Naive thymus-derived CD8-positive, alpha-beta T cell (primary cell): ENCODE measurements around the gene REEP6. TPM values are rescaled to one million over a fixed set of nuclear protein-coding genes. Genes with fewer than 3 reads are reported as not detected.
"Not testable (repeated sequence)": the region's sequence is repeated elsewhere in the genome, so short reads cannot be mapped to it uniquely, and the experiment has no call there.

Source experiments
- ATAC-seq, 2 donors: fragments of 150-1000 bp; cut with Tn5 transposase in 1 of 2; sonication (Bioruptor Pico), chemical (Tn5 transposase) in 1 of 2; 1 replicate in 1 of 2; 2 replicates in 1 of 2; pipeline ENCODE4 v1.10.0; 2021; ENCODE audit warnings: mild to moderate bottlenecking in 2 of 2, moderate library complexity in 2 of 2
- POLR2A ChIA-PET: fragments of 350-600 bp; sonication (Branson Sonifier 250); formaldehyde crosslinking; loops from one replicate; lab custom pipeline; 2021; ENCODE audit warnings: antibody characterized with exemption; lab: Charles Lee
- DNase-seq, 10 donors: peaks; one replicate each; pipeline versions ENCODE4 v3.0.0 to v3.0.0-alpha.2; 2020 to 2022
- H3K27ac Mint-ChIP-seq, 10 donors: one replicate each; pipeline ENCODE4 v1.8.0; 2020 to 2022; ENCODE audit warnings: mild to moderate bottlenecking in 10 of 10, mixed read lengths in 10 of 10, moderate library complexity in 4 of 10, inconsistent platforms in 1 of 10
- H3K27me3 Mint-ChIP-seq, 5 donors: one replicate each; pipeline ENCODE4 v1.8.0; 2021 to 2022; ENCODE audit warnings: mixed read lengths in 5 of 5
- H3K36me3 Mint-ChIP-seq, 3 donors: one replicate each; pipeline ENCODE4 v1.8.0; 2020 to 2022; ENCODE audit warnings: mixed read lengths in 3 of 3, mild to moderate bottlenecking in 2 of 3, inconsistent platforms in 1 of 3
- H3K4me1 Mint-ChIP-seq, 4 donors: one replicate each; pipeline ENCODE4 v1.8.0; 2021 to 2022; ENCODE audit warnings: mixed read lengths in 4 of 4
- H3K4me3 Mint-ChIP-seq, 10 donors: one replicate each; pipeline ENCODE4 v1.8.0; 2020 to 2022; ENCODE audit warnings: mild to moderate bottlenecking in 10 of 10, mixed read lengths in 10 of 10, moderate library complexity in 6 of 10, inconsistent platforms in 1 of 10
- H3K9me3 Mint-ChIP-seq, 9 donors: one replicate each; pipeline ENCODE4 v1.8.0; 2020 to 2022; ENCODE audit warnings: mixed read lengths in 9 of 9, mild to moderate bottlenecking in 3 of 9, inconsistent platforms in 1 of 9, moderate library complexity in 1 of 9
- polyA plus RNA-seq, 3 donors: library from polyadenylated mRNA; unstranded; fragments of 300-500 nt; fragmentation: Illumina TruSeq; gene quantifications; one replicate each; pipeline ENCODE4 v1.2.3, GENCODE V29; 2021
- total RNA-seq, 8 experiments: library from RNA in 2 of 8; stranded (reverse) in 2 of 8; gene quantifications; one replicate each; pipeline ENCODE4 v1.2.3 and lab custom pipeline; 2021 to 2026

REEP6 gene
- total and polyA plus RNA-seq, 5 experiments from 2014 or later: 4.7 to 7.7 (median 4.9) TPM

DNA sequence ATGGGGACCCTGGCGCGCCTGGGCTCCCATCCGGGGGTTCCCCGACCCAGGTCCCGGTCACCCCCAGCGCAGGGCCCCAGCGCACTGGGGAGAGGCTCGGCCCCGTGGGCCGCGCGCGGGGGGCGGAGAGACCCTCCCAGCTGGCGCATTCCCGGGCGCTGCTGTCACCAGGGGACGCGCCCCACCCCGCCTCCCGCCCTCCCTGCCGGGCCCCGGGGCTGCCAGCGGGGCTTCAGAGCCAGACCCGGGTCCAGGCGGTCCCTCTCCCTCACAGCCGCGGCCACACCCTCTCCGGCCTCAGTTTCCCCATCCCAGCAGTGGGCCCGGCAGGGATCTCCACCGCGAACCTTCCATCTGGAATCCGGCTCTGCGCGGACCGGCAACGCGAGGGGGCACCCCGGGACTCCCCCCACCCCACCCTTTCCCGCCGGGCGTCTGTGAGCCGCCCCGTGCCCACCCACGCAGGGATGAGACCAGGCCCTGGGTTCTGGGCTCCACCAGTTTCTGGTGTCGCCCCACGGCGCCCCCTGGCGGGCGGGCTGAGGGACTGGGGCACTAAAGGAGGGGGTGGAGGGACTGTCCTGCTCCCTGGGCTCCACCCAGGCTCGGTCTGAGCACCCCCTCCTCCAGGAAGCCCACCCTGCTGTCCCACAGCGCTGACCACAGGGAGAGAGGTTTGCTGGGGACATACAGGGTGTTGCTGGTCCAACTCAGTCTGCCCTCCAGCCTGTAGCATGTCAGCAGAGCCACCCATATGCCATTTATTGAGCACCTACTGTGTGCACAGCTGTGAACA is 22.7 kb downstream of the REEP6 start:
- Mint-ChIP-seq H3K36me3 (no peaks in the 10 kb centered on the region), H3K4me1 (peaks cover 6 to 21% (median 12%) of the 10 kb centered on the region in 4 donors), H3K27ac (no peak overlapping the region), H3K4me3 (peak overlapping the region in 4 of 10 donors; percentile 36 to 53 (median 44)), H3K9me3 (no peaks in the 10 kb centered on the region), H3K27me3 (peaks cover 0 to 18% (median 3%) of the 10 kb centered on the region in 5 donors)
- DNase-seq (peak; percentile 43 to 76 (median 62)), ATAC-seq (peak; percentile 60 to 69)
- POLR2A ChIA-PET: interaction anchor here (0.5 kb wide), 1 partner anchor 72 kb away, joined by 3 read pairs; no protein-coding TSS in a partner anchor

- Mint-ChIP-seq H3K4me1 (peaks cover 6 to 18% (median 12%) of the 10 kb centered on the region in 4 donors), H3K4me3 (peak overlapping the region in 3 of 10 donors; percentile 36 to 53 (median 53)), H3K27me3 (peaks cover 0 to 18% (median 3%) of the 10 kb centered on the region in 5 donors), H3K27ac (no peak overlapping the region), H3K9me3 (no peaks in the 10 kb centered on the region), H3K36me3 (no peaks in the 10 kb centered on the region)
- no peak for ATAC-seq
- POLR2A ChIA-PET: no interaction called here
- no peak for DNase-seq
Measured at GRCh38 chr19:1514295-1514661, 23.3 kb downstream of the REEP6 start.

GRCh38 chr19:1514986-1515721 is 24.2 kb downstream of the REEP6 start:
- no peak overlapping the region for H3K4me3 Mint-ChIP-seq
- no peaks in the 10 kb centered on the region for H3K9me3 Mint-ChIP-seq
- peaks cover under 1 to 13% (median 7%) of the 10 kb centered on the region in 4 donors for H3K4me1 Mint-ChIP-seq
- no peak overlapping the region for H3K27ac Mint-ChIP-seq
- no peak for DNase-seq
- POLR2A ChIA-PET: interaction anchor here (0.7 kb wide), 1 partner anchor 24 kb away, joined by 4 read pairs; the partner anchor contains the start of gene REEP6
- H3K36me3 Mint-ChIP-seq: no peaks in the 10 kb centered on the region
- ATAC-seq: no peak
- peaks cover 0 to 17% (median 3%) of the 10 kb centered on the region in 5 donors for H3K27me3 Mint-ChIP-seq

DNA sequence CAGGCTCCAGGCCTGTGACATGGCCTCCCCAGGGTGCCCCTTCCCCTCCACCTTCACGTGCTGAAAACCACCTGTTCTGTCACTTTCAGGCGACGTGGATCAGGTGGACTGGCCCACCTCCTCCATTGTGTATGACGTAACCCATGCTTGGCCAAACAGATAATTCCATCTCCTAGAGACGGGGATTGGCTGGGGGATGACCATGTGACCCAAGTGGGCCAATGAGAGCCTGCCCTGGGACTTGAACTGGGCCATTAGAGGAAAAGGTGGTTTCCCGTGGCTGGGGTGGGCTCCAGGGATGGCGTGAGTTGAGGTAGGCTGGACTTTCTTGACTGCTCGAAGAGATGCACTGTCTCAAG is 25.4 kb downstream of the REEP6 start:
- Mint-ChIP-seq H3K27ac (no peak overlapping the region), H3K36me3 (no peaks in the 10 kb centered on the region), H3K27me3 (peaks cover 0 to 21% (median 3%) of the 10 kb centered on the region in 5 donors), H3K9me3 (no peaks in the 10 kb centered on the region), H3K4me3 (peak overlapping the region in 1 of 10 donors; percentile 45), H3K4me1 (peaks cover 0 to 7% (median 4%) of the 10 kb centered on the region in 4 donors)
- POLR2A ChIA-PET: no interaction called here
- no peak for DNase-seq
- no peak for ATAC-seq

- no peak for DNase-seq
- Mint-ChIP-seq H3K4me1 (peaks cover 0 to 2% (median 0%) of the 10 kb centered on the region in 4 donors), H3K27me3 (peaks cover 0 to 37% (median 10%) of the 10 kb centered on the region in 5 donors), H3K36me3 (no peaks in the 10 kb centered on the region), H3K27ac (no peak overlapping the region), H3K9me3 (no peaks in the 10 kb centered on the region), H3K4me3 (peak overlapping the region in 1 of 10 donors; percentile 41)
- POLR2A ChIA-PET: no interaction called here
- no peak for ATAC-seq
Measured at GRCh38 chr19:1518471-1518870, 27.5 kb downstream of the REEP6 start.

GRCh38 chr19:1519802-1520201 is 28.8 kb downstream of the REEP6 start:
- not testable (repeated sequence) for ATAC-seq

DNA sequence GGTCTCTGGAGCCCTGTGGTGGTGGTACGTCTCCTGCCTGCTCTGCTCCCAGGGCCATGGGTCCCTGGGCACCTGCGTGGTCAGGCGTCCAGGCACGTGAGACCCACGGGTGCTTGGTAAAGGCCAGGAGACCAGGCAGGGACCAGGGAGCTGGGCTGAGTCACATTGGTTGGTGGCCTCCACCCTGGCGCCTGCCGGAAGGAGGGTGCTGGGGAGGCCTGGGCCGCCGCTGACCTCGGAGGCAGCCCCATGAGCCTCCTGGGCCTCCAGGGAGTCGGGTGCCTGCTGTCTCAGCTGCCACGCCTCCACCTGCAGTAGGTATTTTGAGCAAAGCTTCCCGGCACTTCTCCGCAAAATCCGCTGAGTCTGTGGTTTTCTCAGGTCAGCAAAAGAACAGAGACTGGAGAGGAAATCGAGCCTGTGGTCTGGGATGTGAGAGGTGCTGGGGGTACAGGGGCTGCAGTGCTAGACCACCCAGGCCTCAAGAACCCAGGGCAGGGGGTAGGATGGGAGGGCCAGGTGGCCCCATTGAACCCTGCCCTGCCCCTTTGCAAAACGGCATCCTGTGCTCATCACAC is 29.3 kb downstream of the REEP6 start:
- peaks cover 6 to 11% (median 9%) of the 10 kb centered on the region in 4 donors for H3K4me1 Mint-ChIP-seq
- POLR2A ChIA-PET: no interaction called here

More at GRCh38 chr19:1519802-1520201, 28.8 kb downstream of the REEP6 start:
- H3K36me3 Mint-ChIP-seq, H3K27ac Mint-ChIP-seq, DNase-seq, H3K9me3 Mint-ChIP-seq, H3K4me1 Mint-ChIP-seq, H3K4me3 Mint-ChIP-seq, POLR2A ChIA-PET: not testable (repeated sequence)
- H3K27me3 Mint-ChIP-seq: peaks cover 5 to 42% (median 16%) of the 10 kb centered on the region in 5 donors

DNA sequence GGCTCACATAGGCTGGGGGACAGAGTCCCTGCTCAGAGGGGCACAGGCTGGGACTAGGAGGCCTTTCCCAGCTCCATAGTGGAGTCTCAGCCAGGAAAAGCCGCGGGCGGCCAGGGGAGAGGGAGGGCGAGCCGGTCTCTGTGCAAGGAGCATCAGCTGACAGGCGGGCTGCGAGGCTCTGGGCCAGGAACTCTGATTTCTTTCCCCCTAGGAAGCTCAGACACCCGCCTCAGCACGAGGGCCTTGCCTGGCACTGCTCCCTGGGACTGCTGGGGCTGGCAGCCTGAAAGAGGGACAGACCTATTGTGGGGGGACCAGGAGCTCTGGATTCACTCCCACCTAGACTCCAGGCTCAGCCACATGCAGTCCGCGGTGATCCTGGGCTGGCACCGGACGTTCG is 30.7 kb downstream of the REEP6 start:
- POLR2A ChIA-PET: no interaction called here
- peak overlapping the region in 1 of 10 donors; percentile 24 for H3K27ac Mint-ChIP-seq
- DNase-seq (no peak), ATAC-seq (no peak)
- peaks cover 0 to 7% (median 2%) of the 10 kb centered on the region in 3 donors for H3K36me3 Mint-ChIP-seq
- H3K27me3 Mint-ChIP-seq: peaks cover 15 to 53% (median 25%) of the 10 kb centered on the region in 5 donors
- peaks cover 0 to 1% (median 0%) of the 10 kb centered on the region in 9 donors for H3K9me3 Mint-ChIP-seq
- H3K4me3 Mint-ChIP-seq: no peak overlapping the region
- peaks cover 6 to 11% (median 9%) of the 10 kb centered on the region in 4 donors for H3K4me1 Mint-ChIP-seq

More for the DNA sequence above, 29.3 kb downstream of the REEP6 start:
- DNase-seq (no peak), ATAC-seq (no peak)
- Mint-ChIP-seq H3K36me3 (peaks cover 0 to 7% (median 0%) of the 10 kb centered on the region in 3 donors), H3K27me3 (peaks cover 7 to 45% (median 20%) of the 10 kb centered on the region in 5 donors), H3K4me3 (no peak overlapping the region), H3K27ac (no peak overlapping the region), H3K9me3 (peaks cover 0 to 1% (median 0%) of the 10 kb centered on the region in 9 donors)

DNA sequence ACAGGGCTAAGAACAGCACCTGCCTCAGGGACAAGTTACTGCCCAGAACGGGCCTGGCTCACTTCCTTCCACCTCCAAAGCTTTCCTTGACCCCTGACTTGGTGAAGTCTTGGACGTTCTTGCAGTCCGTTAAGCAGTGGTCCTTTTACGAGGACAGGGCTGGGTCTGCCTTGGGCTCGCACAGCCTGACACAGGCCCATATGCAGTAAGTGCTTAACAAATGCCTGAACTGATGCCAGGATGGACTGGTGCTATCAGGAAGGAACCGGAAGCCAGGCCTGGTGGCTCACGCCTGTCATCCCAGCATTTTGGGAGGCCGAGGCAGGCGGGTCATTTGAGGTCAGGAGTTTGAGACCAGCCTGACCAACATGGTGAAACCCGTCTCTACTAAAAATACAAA is 31.1 kb downstream of the REEP6 start:
- ATAC-seq (no peak), DNase-seq (no peak)
- peaks cover 16 to 52% (median 26%) of the 10 kb centered on the region in 5 donors for H3K27me3 Mint-ChIP-seq
- no peak overlapping the region for H3K4me3 Mint-ChIP-seq
- no peak overlapping the region for H3K27ac Mint-ChIP-seq
- H3K9me3 Mint-ChIP-seq: peaks cover 0 to 1% (median 0%) of the 10 kb centered on the region in 9 donors
- POLR2A ChIA-PET: no interaction called here
- peaks cover 0 to 7% (median 2%) of the 10 kb centered on the region in 3 donors for H3K36me3 Mint-ChIP-seq
- peaks cover 6 to 11% (median 9%) of the 10 kb centered on the region in 4 donors for H3K4me1 Mint-ChIP-seq

GRCh38 chr19:1522838-1523237 is 31.9 kb downstream of the REEP6 start:
- H3K36me3 Mint-ChIP-seq: peaks cover 0 to 7% (median 2%) of the 10 kb centered on the region in 3 donors
- POLR2A ChIA-PET: interaction anchor here (0.5 kb wide), 1 partner anchor 12 kb away, joined by 4 read pairs; no protein-coding TSS in a partner anchor
- no peak for ATAC-seq
- H3K9me3 Mint-ChIP-seq: peaks cover 0 to 1% (median 0%) of the 10 kb centered on the region in 9 donors
- H3K27ac Mint-ChIP-seq: no peak overlapping the region
- peaks cover 19 to 59% (median 32%) of the 10 kb centered on the region in 5 donors for H3K27me3 Mint-ChIP-seq
- H3K4me1 Mint-ChIP-seq: peaks cover 6 to 11% (median 9%) of the 10 kb centered on the region in 4 donors
- no peak for DNase-seq
- H3K4me3 Mint-ChIP-seq: no peak overlapping the region

DNA sequence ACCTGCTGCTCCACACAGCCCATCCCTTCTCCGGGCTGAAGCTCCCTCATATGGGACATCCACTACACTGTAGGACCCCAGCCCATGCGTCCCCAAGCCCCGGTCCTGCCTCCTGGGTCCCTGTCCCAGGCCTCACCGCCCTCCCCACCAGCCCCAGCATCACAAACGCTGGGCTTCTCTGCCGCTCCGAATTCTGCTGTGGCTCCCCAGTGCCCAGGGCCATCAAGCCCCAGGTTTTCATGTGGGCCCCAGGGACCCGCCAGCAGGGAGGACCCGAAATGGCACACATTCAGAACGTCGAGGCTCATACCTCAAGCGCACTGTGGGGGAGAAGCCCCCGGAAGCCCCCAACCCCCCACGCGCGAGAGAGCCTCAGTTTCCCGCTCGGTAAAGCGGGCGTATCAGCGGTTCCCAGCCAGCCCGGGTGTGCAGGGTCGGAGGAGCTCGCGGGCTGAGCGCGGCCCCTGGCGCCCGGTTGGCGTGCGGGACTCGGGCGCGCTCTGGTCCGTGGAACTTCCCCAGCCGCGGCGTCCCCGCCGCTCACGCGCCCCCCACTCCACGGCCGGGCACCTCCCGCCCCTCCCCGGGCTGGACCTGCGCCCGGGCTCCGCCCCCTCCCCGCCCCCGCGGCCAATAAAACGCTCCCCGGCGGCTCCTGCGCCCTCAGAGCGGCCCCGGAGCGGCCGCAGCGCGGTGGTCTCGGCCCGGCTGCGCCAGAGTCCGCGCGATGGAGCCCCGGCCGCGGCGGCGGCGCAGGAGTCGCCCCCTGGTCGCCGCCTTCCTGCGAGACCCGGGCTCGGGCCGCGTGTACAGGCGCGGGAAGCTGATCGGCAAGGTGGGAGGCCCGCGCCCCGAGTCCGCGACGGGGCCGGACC is 32.7 kb downstream of the REEP6 start, which contains the start of gene PLK5:
PLK5 (plus strand) TSS at position 666 of the 875 bp plus-strand sequence. CDS start 2,920 bp downstream, outside the sequence.
- peaks cover 0 to 1% (median 0%) of the 10 kb centered on the region in 9 donors for H3K9me3 Mint-ChIP-seq
- no peak within 1 kb of the TSS for H3K27ac Mint-ChIP-seq
- no peak for DNase-seq
- H3K36me3 Mint-ChIP-seq: peaks cover 0 to 7% (median 2%) of the 10 kb centered on the region in 3 donors
- peaks cover 19 to 56% (median 32%) of the 10 kb centered on the region in 5 donors for H3K27me3 Mint-ChIP-seq
- H3K4me1 Mint-ChIP-seq: peaks cover 6 to 11% (median 9%) of the 10 kb centered on the region in 4 donors
- peak within 1 kb of the TSS in 8 of 10 donors; percentile 18 to 70 (median 44) for H3K4me3 Mint-ChIP-seq
- POLR2A ChIA-PET: interaction anchor here (0.5 to 0.6 kb wide), 2 partner anchors 11 to 240 kb away, joined by 3 to 4 read pairs; no protein-coding TSS in a partner anchor
- ATAC-seq: peak in 1 of 2 donors; percentile 23
